Activated T-helper 1 cell treated with anti-CD3 and anti-CD28 coated beads, Interleukin-12 subunit alpha, Interleukin-12 subunit beta, Interleukin-2, Interleukin-4 antibody, amounts not matched to agents 30 ng/mL and 10 ng/mL and 1 ng/mL, durations not matched to agents 14 hours and 24 hours and 36 hours (primary cell): ENCODE measurements around the gene LCE2B. TPM values are rescaled to one million over a fixed set of nuclear protein-coding genes. Genes with fewer than 3 reads are reported as not detected.
"Not testable (repeated sequence)": the region's sequence is repeated elsewhere in the genome, so short reads cannot be mapped to it uniquely, and the experiment has no call there.

ENCODE experiments used
- DNase-seq: peaks from one replicate; pipeline ENCODE4 v3.0.0; 2021; ENCODE audit warnings: low spot score
- H3K27ac Mint-ChIP-seq: one replicate; pipeline ENCODE4 v1.8.0; 2021; ENCODE audit warnings: mild to moderate bottlenecking, mixed read lengths
- H3K27me3 Mint-ChIP-seq: one replicate; pipeline ENCODE4 v1.8.0; 2022; ENCODE audit warnings: mild to moderate bottlenecking, moderate library complexity, mixed read lengths; ENCODE audit not compliant: insufficient read depth
- H3K36me3 Mint-ChIP-seq: one replicate; pipeline ENCODE4 v1.8.0; 2021; ENCODE audit warnings: low read depth, mixed read lengths
- H3K4me1 Mint-ChIP-seq: one replicate; pipeline ENCODE4 v1.8.0; 2021; ENCODE audit warnings: low read depth, mixed read lengths
- H3K4me3 Mint-ChIP-seq: one replicate; pipeline ENCODE4 v1.8.0; 2021; ENCODE audit warnings: mild to moderate bottlenecking, moderate library complexity, mixed read lengths
- H3K9me3 Mint-ChIP-seq: one replicate; pipeline ENCODE4 v1.8.0; 2021; ENCODE audit warnings: mixed read lengths
- intact Hi-C: fragments of 100-400 bp; cut with micrococcal nuclease; formaldehyde crosslinking; loops from one replicate; pipeline ENCODE4 v1.15.1; 2024
- total RNA-seq: library from RNA; stranded (reverse); gene quantifications from 2 replicates; pipeline ENCODE4 v1.2.3, GENCODE V29; 2022

Gene LCE2B
- not detected in 2 replicates for total RNA-seq

- intact Hi-C loops, DNase-seq, H3K4me1 Mint-ChIP-seq, H3K36me3 Mint-ChIP-seq, H3K27ac Mint-ChIP-seq, H3K4me3 Mint-ChIP-seq, H3K27me3 Mint-ChIP-seq, H3K9me3 Mint-ChIP-seq: not testable (repeated sequence)
Measured at GRCh38 chr1:152685823-152686222, at the start of gene LCE2B. Gene LCE2B, plus strand, starts transcription at chr1:152686123. Its CDS starts 721 bp downstream, at chr1:152686844.

- no peaks in the 10 kb centered on the region for H3K36me3 Mint-ChIP-seq
- H3K27me3 Mint-ChIP-seq, result peaks cover 5% of the 10 kb centered on the region
- intact Hi-C loops, result no loop called here
- H3K9me3 Mint-ChIP-seq, result no peaks in the 10 kb centered on the region
- no peak for DNase-seq
- H3K27ac Mint-ChIP-seq, result no peak overlapping the region
- no peak overlapping the region for H3K4me3 Mint-ChIP-seq
- H3K4me1 Mint-ChIP-seq, result no peaks in the 10 kb centered on the region
Measured at GRCh38 chr1:152640351-152640750, 45.6 kb upstream of the LCE2B start.

- intact Hi-C loops, result no loop called here
- H3K36me3 Mint-ChIP-seq, result no peaks in the 10 kb centered on the region
- H3K9me3 Mint-ChIP-seq, result no peaks in the 10 kb centered on the region
Measured at GRCh38 chr1:152643945-152644344, 42.0 kb upstream of the LCE2B start.

GRCh38 chr1:152645146-152645545 is 40.8 kb upstream of the LCE2B start:
- intact Hi-C loops, result no loop called here
- H3K27ac Mint-ChIP-seq, result no peak overlapping the region
- H3K4me1 Mint-ChIP-seq, result no peaks in the 10 kb centered on the region
- no peak for DNase-seq
- no peak overlapping the region for H3K4me3 Mint-ChIP-seq
- no peaks in the 10 kb centered on the region for H3K9me3 Mint-ChIP-seq
- no peaks in the 10 kb centered on the region for H3K36me3 Mint-ChIP-seq
- H3K27me3 Mint-ChIP-seq, result peaks cover 12% of the 10 kb centered on the region

More at GRCh38 chr1:152643945-152644344, 42.0 kb upstream of the LCE2B start:
- Mint-ChIP-seq H3K4me3 (no peak overlapping the region), H3K27ac (no peak overlapping the region), H3K27me3 (peaks cover 12% of the 10 kb centered on the region), H3K4me1 (no peaks in the 10 kb centered on the region)
- no peak for DNase-seq

- DNase-seq, result no peak
- intact Hi-C loops, result no loop called here
- Mint-ChIP-seq H3K9me3 (no peaks in the 10 kb centered on the region), H3K4me1 (no peaks in the 10 kb centered on the region), H3K4me3 (no peak overlapping the region), H3K27ac (no peak overlapping the region), H3K36me3 (no peaks in the 10 kb centered on the region), H3K27me3 (peaks cover 13% of the 10 kb centered on the region)
Measured at GRCh38 chr1:152646656-152647055, 39.3 kb upstream of the LCE2B start.

GRCh38 chr1:152654110-152654509 is 31.8 kb upstream of the LCE2B start:
- Mint-ChIP-seq H3K27ac (no peak overlapping the region), H3K36me3 (no peaks in the 10 kb centered on the region), H3K9me3 (no peaks in the 10 kb centered on the region), H3K4me1 (peaks cover 4% of the 10 kb centered on the region), H3K4me3 (no peak overlapping the region), H3K27me3 (peaks cover 16% of the 10 kb centered on the region)
- intact Hi-C loops, result loop anchor here (1.0 kb wide), 1 partner anchor 569 kb away; no protein-coding TSS in a partner anchor
- DNase-seq, result peak; percentile 35

- H3K36me3 Mint-ChIP-seq, result no peaks in the 10 kb centered on the region
- H3K9me3 Mint-ChIP-seq, result no peaks in the 10 kb centered on the region
- H3K4me1 Mint-ChIP-seq, result peaks cover 4% of the 10 kb centered on the region
- H3K27me3 Mint-ChIP-seq, result peaks cover 18% of the 10 kb centered on the region
- DNase-seq, result no peak
- H3K4me3 Mint-ChIP-seq, result no peak overlapping the region
- H3K27ac Mint-ChIP-seq, result no peak overlapping the region
- intact Hi-C loops, result no loop called here
Measured at GRCh38 chr1:152656459-152656858, 29.5 kb upstream of the LCE2B start.

- Mint-ChIP-seq H3K36me3 (no peaks in the 10 kb centered on the region), H3K9me3 (no peaks in the 10 kb centered on the region), H3K4me3 (no peak overlapping the region), H3K27ac (no peak overlapping the region), H3K27me3 (peaks cover 19% of the 10 kb centered on the region), H3K4me1 (peaks cover 4% of the 10 kb centered on the region)
- intact Hi-C loops, result no loop called here
- DNase-seq, result no peak
Measured at GRCh38 chr1:152657677-152658076, 28.2 kb upstream of the LCE2B start.

GRCh38 chr1:152658649-152659048 is 27.3 kb upstream of the LCE2B start:
- DNase-seq, result no peak
- Mint-ChIP-seq H3K36me3 (no peaks in the 10 kb centered on the region), H3K27ac (no peak overlapping the region), H3K4me3 (no peak overlapping the region), H3K9me3 (no peaks in the 10 kb centered on the region), H3K4me1 (peaks cover 4% of the 10 kb centered on the region), H3K27me3 (peaks cover 15% of the 10 kb centered on the region)
- intact Hi-C loops, result no loop called here

GRCh38 chr1:152663098-152663497 is 22.8 kb upstream of the LCE2B start, which contains the start of gene LCE2D:
Gene LCE2D, plus strand, starts transcription at chr1:152663380. Its CDS starts 726 bp downstream, at chr1:152664106.
- no peak for DNase-seq
- H3K4me3 Mint-ChIP-seq, result no peak within 1 kb of the TSS
- no peaks in the 10 kb centered on the region for H3K9me3 Mint-ChIP-seq
- peaks cover 12% of the 10 kb centered on the region for H3K27me3 Mint-ChIP-seq
- H3K4me1 Mint-ChIP-seq, result no peaks in the 10 kb centered on the region
- no peaks in the 10 kb centered on the region for H3K36me3 Mint-ChIP-seq
- no peak within 1 kb of the TSS for H3K27ac Mint-ChIP-seq
- intact Hi-C loops, result no loop called here

- DNase-seq, H3K4me3 Mint-ChIP-seq, H3K36me3 Mint-ChIP-seq, H3K9me3 Mint-ChIP-seq, intact Hi-C loops, H3K27me3 Mint-ChIP-seq, H3K27ac Mint-ChIP-seq, H3K4me1 Mint-ChIP-seq: not testable (repeated sequence)
Measured at GRCh38 chr1:152666171-152666570, 19.8 kb upstream of the LCE2B start.

GRCh38 chr1:152667648-152668047 is 18.3 kb upstream of the LCE2B start:
- Mint-ChIP-seq H3K4me1 (no peaks in the 10 kb centered on the region), H3K36me3 (no peaks in the 10 kb centered on the region), H3K4me3 (no peak overlapping the region), H3K9me3 (no peaks in the 10 kb centered on the region), H3K27ac (no peak overlapping the region), H3K27me3 (peaks cover 3% of the 10 kb centered on the region)
- no peak for DNase-seq
- intact Hi-C loops, result no loop called here

- H3K4me1 Mint-ChIP-seq, result no peaks in the 10 kb centered on the region
- H3K9me3 Mint-ChIP-seq, result no peaks in the 10 kb centered on the region
- intact Hi-C loops, result no loop called here
- no peak overlapping the region for H3K4me3 Mint-ChIP-seq
- DNase-seq, result no peak
- H3K36me3 Mint-ChIP-seq, result no peaks in the 10 kb centered on the region
- peaks cover 3% of the 10 kb centered on the region for H3K27me3 Mint-ChIP-seq
- H3K27ac Mint-ChIP-seq, result no peak overlapping the region
Measured at GRCh38 chr1:152673016-152673415, 12.9 kb upstream of the LCE2B start.

- H3K4me3 Mint-ChIP-seq, H3K4me1 Mint-ChIP-seq, H3K27ac Mint-ChIP-seq, intact Hi-C loops, H3K36me3 Mint-ChIP-seq, DNase-seq, H3K27me3 Mint-ChIP-seq, H3K9me3 Mint-ChIP-seq: not testable (repeated sequence)
Measured at GRCh38 chr1:152674983-152675382, 10.9 kb upstream of the LCE2B start, which contains the start of gene LCE2C. Gene LCE2C, plus strand, starts transcription at chr1:152675279. Its CDS starts 737 bp downstream, at chr1:152676016.
